Cardiac muscle cell (in vitro differentiated cells and primary cell): ENCODE data around the gene NUDT14. TPM values are rescaled to one million over a fixed set of nuclear protein-coding genes. Genes with fewer than 3 reads are reported as not detected.

ENCODE experiments used
- DNase-seq, 2 donors: peaks; one replicate each; pipeline versions ENCODE4 v3.0.0 to v3.0.0-alpha.2; 2010 to 2017; ENCODE audit warnings: low read depth in 1 of 2, low spot score in 1 of 2
- H3K27ac ChIP-seq: fragments of 200-600 bp; sonication (generic); 2 replicates; pipeline ENCODE4 v1.5.1; 2016
- H3K27me3 ChIP-seq: fragments of 200-600 bp; sonication (generic); 2 replicates; pipeline ENCODE4 v1.6.0; 2016; ENCODE audit warnings: control low read depth
- H3K36me3 ChIP-seq: fragments of 200-600 bp; sonication (generic); 2 replicates; pipeline ENCODE4 v1.5.1; 2016; ENCODE audit warnings: control low read depth
- H3K4me1 ChIP-seq: fragments of 200-600 bp; sonication (generic); 2 replicates; pipeline ENCODE4 v1.8.1; 2017; ENCODE audit warnings: low read depth, mild to moderate bottlenecking, mixed run types
- H3K4me3 ChIP-seq: fragments of 200-600 bp; sonication (generic); 2 replicates; pipeline ENCODE4 v1.5.1; 2016; ENCODE audit warnings: mild to moderate bottlenecking
- H3K9me3 ChIP-seq: fragments of 200-600 bp; sonication (generic); 2 replicates; pipeline ENCODE4 v1.5.1; 2017; ENCODE audit warnings: low read depth, mild to moderate bottlenecking, control low read depth
- polyA plus RNA-seq: library from polyadenylated mRNA; unstranded; fragments of >200 nt; fragmentation: Nextera tagmentation; extraction: Ambion mirVana; gene quantifications from 2 replicates; pipeline ENCODE4 v1.2.1, GENCODE V29; 2016
- total RNA-seq: library from RNA; depleted of rRNA; stranded (reverse); fragments of >200 nt; gene quantifications from 2 replicates; pipeline ENCODE4 v1.2.3, GENCODE V29; 2016
- TF ChIP-seq, protein P1 (sequence below): IDR thresholded peaks from 2 replicates; pipeline ENCODE4 v1.5.1; 2012; ENCODE audit warnings: low read depth, mild to moderate bottlenecking, low read length

The NUDT14 gene
- total and polyA plus RNA-seq, 2 experiments from 2014 or later, result 41.3 to 64.3 TPM

DNA sequence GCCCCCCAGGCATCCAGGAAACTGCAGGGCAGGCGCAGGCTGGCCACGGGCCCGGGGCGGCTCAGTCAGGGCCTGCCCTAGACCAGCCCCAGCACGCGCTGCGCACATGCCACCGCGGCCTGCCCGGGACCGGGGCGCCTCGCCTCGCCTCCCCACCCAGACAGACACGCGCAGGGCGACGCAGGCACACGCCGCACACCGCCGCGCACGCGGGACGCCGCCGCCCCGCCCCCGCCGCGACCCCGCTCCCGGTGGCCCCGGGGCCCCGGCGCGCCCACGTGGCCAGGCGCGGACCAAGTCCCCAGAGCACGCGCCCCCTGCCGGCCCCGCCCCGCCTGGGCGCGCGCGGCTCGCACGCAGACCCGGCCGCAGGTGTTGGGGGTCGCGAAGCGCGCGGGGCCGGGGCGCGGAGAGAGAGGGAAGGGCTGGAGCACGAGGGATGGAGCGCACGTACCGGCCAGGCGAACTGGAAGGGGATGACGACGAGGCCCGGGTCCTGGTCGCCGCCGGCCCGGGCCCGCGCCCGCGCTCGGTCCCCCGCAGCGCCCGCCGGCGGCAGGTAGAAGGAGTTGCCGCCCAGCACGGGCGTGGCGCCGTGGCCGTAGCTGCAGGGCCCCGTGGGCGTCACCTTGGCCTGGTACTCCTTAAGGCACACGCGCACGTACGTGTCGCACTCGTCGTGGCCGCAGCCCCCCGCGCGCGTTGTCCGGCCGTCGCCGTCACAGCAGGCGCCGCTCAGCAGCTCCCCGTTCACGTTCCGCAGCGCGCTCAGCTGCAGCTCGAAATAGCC is 13.6 kb downstream of the NUDT14 start:
- Histone ChIP-seq H3K9me3 (no peaks in the 10 kb centered on the region), H3K27me3 (peaks cover 7% of the 10 kb centered on the region), H3K4me1 (peaks cover 21% of the 10 kb centered on the region), H3K36me3 (no peaks in the 10 kb centered on the region), H3K27ac (no peak overlapping the region), H3K4me3 (peak overlapping the region; percentile 41)
- TF ChIP-seq, protein P1, sequence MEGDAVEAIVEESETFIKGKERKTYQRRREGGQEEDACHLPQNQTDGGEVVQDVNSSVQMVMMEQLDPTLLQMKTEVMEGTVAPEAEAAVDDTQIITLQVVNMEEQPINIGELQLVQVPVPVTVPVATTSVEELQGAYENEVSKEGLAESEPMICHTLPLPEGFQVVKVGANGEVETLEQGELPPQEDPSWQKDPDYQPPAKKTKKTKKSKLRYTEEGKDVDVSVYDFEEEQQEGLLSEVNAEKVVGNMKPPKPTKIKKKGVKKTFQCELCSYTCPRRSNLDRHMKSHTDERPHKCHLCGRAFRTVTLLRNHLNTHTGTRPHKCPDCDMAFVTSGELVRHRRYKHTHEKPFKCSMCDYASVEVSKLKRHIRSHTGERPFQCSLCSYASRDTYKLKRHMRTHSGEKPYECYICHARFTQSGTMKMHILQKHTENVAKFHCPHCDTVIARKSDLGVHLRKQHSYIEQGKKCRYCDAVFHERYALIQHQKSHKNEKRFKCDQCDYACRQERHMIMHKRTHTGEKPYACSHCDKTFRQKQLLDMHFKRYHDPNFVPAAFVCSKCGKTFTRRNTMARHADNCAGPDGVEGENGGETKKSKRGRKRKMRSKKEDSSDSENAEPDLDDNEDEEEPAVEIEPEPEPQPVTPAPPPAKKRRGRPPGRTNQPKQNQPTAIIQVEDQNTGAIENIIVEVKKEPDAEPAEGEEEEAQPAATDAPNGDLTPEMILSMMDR, result no peak
- peak in 1 of 2 donors; percentile 74 for DNase-seq

DNA sequence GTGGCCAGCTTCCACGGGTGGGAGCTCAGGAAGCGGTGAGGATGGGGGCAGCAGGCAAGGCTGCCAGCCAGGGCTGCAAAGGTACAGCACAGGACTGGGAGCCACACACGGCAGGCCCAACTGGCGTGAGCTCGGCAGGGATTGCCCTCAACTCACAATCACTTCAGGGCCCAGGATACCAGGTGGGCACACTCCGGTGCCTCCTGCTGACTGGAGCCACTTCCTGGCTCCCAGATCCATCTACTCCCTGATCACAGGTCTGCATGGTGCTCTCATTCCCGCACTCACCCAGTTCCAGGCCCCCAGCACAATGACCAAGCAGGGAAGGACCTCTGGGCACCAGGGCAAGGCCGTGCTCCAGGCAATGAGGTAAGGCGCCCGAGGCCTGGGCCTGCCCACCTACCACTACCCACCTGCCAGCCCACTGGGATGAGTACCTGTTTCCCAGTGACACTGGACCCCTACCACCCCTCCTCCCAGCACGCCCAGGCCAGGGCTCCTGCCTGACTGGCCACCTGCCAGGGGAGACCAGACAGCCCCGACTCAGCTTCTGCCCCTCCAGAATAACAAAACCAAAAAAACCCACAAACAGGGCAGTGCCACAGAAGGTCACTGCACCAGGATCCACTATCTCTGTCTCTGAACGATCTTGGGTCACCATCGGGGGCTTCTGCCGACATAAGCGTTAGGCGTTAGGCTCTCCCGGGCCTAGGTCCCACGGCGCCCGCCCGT is 14.4 kb downstream of the NUDT14 start:
- H3K27me3 ChIP-seq, result peaks cover 7% of the 10 kb centered on the region
- TF ChIP-seq, protein P1, result no peak
- no peak overlapping the region for H3K27ac ChIP-seq
- peaks cover 21% of the 10 kb centered on the region for H3K4me1 ChIP-seq
- no peak overlapping the region for H3K4me3 ChIP-seq
- H3K36me3 ChIP-seq, result no peaks in the 10 kb centered on the region
- H3K9me3 ChIP-seq, result no peaks in the 10 kb centered on the region
- DNase-seq, result no peak

DNA sequence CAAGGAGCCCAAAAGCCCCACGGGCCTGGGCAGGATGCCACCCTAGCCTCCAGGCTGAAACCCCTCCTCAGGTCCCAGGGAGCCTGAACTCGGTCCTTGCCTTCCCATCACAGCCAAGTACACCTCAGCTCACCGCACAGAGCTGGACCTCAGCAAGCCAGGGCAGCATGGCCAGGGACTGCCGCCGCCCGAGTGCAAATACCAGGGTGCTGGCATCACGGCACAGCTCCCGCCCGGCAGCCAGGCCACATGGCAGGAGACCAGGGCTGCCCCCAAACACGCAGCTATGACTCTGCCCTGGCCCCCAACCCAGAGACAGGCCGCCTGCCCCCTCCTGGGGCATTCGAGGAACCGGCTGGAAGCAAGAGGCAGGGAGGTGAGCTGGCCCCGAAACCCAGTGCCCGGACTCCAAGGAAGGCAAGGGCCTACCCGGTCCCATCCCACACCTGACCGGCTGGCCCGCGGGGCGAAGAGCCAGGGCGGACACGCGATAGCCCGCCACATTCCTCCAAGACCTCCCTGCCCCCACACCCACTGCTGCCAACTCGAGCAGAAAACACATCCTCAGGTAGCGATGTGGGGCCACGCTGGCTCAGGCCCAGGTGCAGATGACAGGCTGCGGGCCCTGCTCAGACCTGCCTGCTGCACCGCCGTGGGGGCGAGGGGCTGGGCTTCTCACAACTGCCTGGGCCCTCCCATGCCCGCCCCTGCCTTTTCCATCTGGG is 15.2 kb downstream of the NUDT14 start:
- no peaks in the 10 kb centered on the region for H3K9me3 ChIP-seq
- H3K4me3 ChIP-seq, result no peak overlapping the region
- no peak for DNase-seq
- peaks cover 7% of the 10 kb centered on the region for H3K27me3 ChIP-seq
- TF ChIP-seq, protein P1, result no peak
- no peaks in the 10 kb centered on the region for H3K36me3 ChIP-seq
- H3K4me1 ChIP-seq, result peaks cover 16% of the 10 kb centered on the region
- H3K27ac ChIP-seq, result no peak overlapping the region

DNA sequence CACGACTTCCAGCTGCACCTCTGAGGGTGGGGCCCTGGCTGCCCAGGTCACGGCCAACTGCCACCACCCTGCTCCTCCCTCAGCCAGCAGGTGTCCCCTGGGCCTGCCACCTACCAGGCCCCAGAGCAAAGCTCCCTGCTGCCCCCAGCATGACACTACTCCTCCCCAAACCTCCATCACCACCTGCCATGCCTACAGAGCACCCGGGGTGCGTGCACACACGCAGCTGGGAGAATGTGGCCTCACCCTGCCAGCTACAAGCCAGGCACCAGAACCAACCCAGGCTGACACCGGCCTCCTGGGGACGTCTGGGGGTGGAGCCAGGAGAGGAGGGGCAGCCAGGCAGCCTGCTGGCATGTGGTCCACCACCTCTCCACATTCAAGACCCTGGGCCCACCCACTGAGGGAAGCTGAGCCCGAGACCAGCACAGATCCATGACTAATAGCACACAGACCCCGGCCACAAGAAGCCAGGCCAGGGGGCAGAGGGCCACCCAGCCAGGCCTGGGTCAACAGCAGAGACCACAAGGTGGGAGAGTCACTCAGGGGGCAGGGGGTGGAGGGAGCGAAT is 15.9 kb downstream of the NUDT14 start:
- peaks cover 9% of the 10 kb centered on the region for H3K4me1 ChIP-seq
- TF ChIP-seq, protein P1, result no peak
- no peak overlapping the region for H3K4me3 ChIP-seq
- no peaks in the 10 kb centered on the region for H3K36me3 ChIP-seq
- no peak for DNase-seq
- peaks cover 7% of the 10 kb centered on the region for H3K27me3 ChIP-seq
- no peak overlapping the region for H3K27ac ChIP-seq
- no peaks in the 10 kb centered on the region for H3K9me3 ChIP-seq

DNA sequence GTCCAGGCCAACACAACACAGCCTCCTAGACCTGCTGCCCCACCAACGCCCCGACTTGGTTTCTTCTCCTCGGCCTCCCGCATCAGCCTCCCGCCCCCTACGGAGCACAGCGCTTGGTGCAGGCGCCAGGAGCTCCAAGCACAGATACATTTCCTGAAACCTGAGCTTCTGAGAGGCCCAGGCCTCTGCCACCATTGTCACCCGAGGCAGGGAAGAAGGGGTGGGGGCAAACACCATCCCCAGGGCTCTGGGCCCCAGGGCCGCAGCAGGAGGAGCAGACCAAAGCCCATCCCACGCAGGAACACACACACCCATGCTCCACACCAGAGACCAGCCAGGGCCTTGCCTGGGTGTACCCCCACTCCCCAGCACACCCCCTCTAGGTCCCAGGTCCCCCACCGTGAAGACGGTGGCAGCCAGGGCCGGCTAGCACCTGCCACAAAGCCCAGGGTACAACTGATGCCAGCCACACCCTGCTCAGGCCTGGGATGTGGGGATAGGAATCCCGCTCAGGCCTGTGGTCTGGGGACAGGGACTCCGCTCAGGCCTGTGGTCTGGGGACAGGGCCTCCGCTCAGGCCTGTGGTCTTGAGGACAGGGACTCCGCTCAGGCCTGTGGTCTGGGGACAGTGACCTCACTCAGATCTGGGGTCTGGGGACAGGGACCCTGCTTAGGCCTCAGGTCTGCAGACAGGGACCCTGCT is 17.9 kb downstream of the NUDT14 start:
- Histone ChIP-seq H3K27me3 (peaks cover 7% of the 10 kb centered on the region), H3K36me3 (no peaks in the 10 kb centered on the region), H3K4me3 (no peak overlapping the region), H3K27ac (no peak overlapping the region), H3K9me3 (no peaks in the 10 kb centered on the region), H3K4me1 (no peaks in the 10 kb centered on the region)
- no peak for DNase-seq
- TF ChIP-seq, protein P1, result no peak
